ENCODE data around the gene ATP2B2. TPM values are rescaled to one million over a fixed set of nuclear protein-coding genes. Genes with fewer than 3 reads are reported as not detected.

The ATP2B2 gene
- total and polyA plus RNA-seq, 2 experiments from 2014 or later = 0.42 to 0.63 TPM

- TF ChIP-seq STAT1 (IDR thresholded peaks at IDR 0.05; ENCODE audit: unreplicated experiment) (no peak), ZNF331 (CRISPR knock-in tag; IDR thresholded peaks at IDR 0.05; ENCODE audit: low read depth) (no peak), CTCF (conservative IDR thresholded peaks at IDR 0.05; ENCODE audit: low read depth in 2 of 2) (no peak), JUNB (IDR thresholded peaks at IDR 0.05; ENCODE audit: unreplicated experiment) (no peak), EZH2phosphoT487 (IDR thresholded peaks at IDR 0.05; ENCODE audit: unreplicated experiment) (no peak), REST (IDR thresholded peaks at IDR 0.05; ENCODE audit: unreplicated experiment) (no peak)
Observed at GRCh38 chr3:10315101-10315500, 190.3 kb downstream of the ATP2B2 start (continued).

- H2AFZ ChIP-seq = no peak overlapping the region
- ATAC-seq (no peak), DNase-seq (ENCODE audit: low spot score) (no peak)
- no peak overlapping the region for H3K27ac ChIP-seq (ENCODE audit: low read depth)
- H3K4me2 ChIP-seq = no peak overlapping the region
- H3K27ac Mint-ChIP-seq = no peak overlapping the region
- H3K79me2 ChIP-seq (replicated peaks; ENCODE audit: insufficient read depth) = peaks cover 4% of the 10 kb centered on the region; the same call in 1 of the 2 replicates
- no peaks in the 10 kb centered on the region; the same call in 2 of the 3 replicates for H3K9me3 Mint-ChIP-seq
- H3K27me3 Mint-ChIP-seq (ENCODE audit: insufficient read depth, low read depth, poor library complexity) = peaks cover 5% of the 10 kb centered on the region
- H3K4me3 ChIP-seq = no peak overlapping the region
- no peaks in the 10 kb centered on the region for H3K4me1 ChIP-seq (ENCODE audit: insufficient read depth)
- peaks cover 37% of the 10 kb centered on the region for H3K36me3 ChIP-seq (ENCODE audit: insufficient read depth)
- peaks cover 24% of the 10 kb centered on the region for H4K20me1 ChIP-seq (replicated peaks; ENCODE audit: insufficient read depth)
- no peaks in the 10 kb centered on the region for H3F3A ChIP-seq (replicated peaks; ENCODE audit: low read depth)
- no peak overlapping the region for H3K4me3 Mint-ChIP-seq
- H3K27me3 ChIP-seq (ENCODE audit: insufficient read depth) = no peaks in the 10 kb centered on the region
- H3K4me1 Mint-ChIP-seq = peaks cover 3% of the 10 kb centered on the region; the same call in 1 of the 3 replicates
- no peaks in the 10 kb centered on the region for H3K9me2 ChIP-seq (ENCODE audit: insufficient read depth)
- H3K36me3 Mint-ChIP-seq (ENCODE audit: low read depth) = peaks cover 83% of the 10 kb centered on the region
- TF ChIP-seq REST (IDR thresholded peaks at IDR 0.05; ENCODE audit: unreplicated experiment) = no peak
- TF ChIP-seq ETS1 (IDR thresholded peaks at IDR 0.05) = no peak
- TF ChIP-seq EZH2 (IDR thresholded peaks at IDR 0.05; ENCODE audit: low read depth, unreplicated experiment) = no peak
- no peak for TF ChIP-seq CREB1 (CRISPR knock-in tag; IDR thresholded peaks at IDR 0.05; ENCODE audit: low read depth)
- TF ChIP-seq EZH2phosphoT487 (IDR thresholded peaks at IDR 0.05; ENCODE audit: unreplicated experiment) = no peak
- TF ChIP-seq POLR2AphosphoS5 (IDR thresholded peaks at IDR 0.05; ENCODE audit: low read depth) = no peak
Observed at GRCh38 chr3:10312861-10313260, 192.5 kb downstream of the ATP2B2 start.

Measured in GM23338 (cell line).